Lower lobe of right lung (tissue), 2 donors: ENCODE measurements around the gene HACE1. TPM values are rescaled to one million over a fixed set of nuclear protein-coding genes. Genes with fewer than 3 reads are reported as not detected.
A peak's percentile ranks its signal among the peaks of the same experiment; 100 is the strongest.
"Not testable (repeated sequence)": the region's sequence is repeated elsewhere in the genome, so short reads cannot be mapped to it uniquely, and the experiment has no call there.

Experiments
- ATAC-seq, 2 donors: fragments of 200-7000 bp; cut with Tn5 transposase; one replicate each; pipeline ENCODE4 v1.9.1; 2020 to 2022; ENCODE audit warnings: mild to moderate bottlenecking in 2 of 2, moderate library complexity in 2 of 2
- DNase-seq: peaks from one replicate; pipeline ENCODE4 v3.0.0-alpha.2; 2020
- H3K27ac ChIP-seq: fragments of 200-600 bp; one replicate; pipeline ENCODE4 v1.8.0; 2022
- H3K27me3 ChIP-seq: fragments of 200-600 bp; one replicate; pipeline ENCODE4 v1.8.0; 2022; ENCODE audit warnings: low read depth
- H3K36me3 ChIP-seq: fragments of 200-600 bp; one replicate; pipeline ENCODE4 v1.8.0; 2022; ENCODE audit warnings: mild to moderate bottlenecking
- H3K4me1 ChIP-seq: fragments of 200-600 bp; one replicate; pipeline ENCODE4 v1.8.0; 2022
- H3K4me3 ChIP-seq: fragments of 200-600 bp; one replicate; pipeline ENCODE4 v1.8.0; 2022; ENCODE audit warnings: mild to moderate bottlenecking
- H3K9me3 ChIP-seq: fragments of 200-600 bp; one replicate; pipeline ENCODE4 v1.8.0; 2022
- CTCF ChIP-seq: fragments of 200-600 bp; IDR thresholded peaks from one replicate; pipeline ENCODE4 v1.8.0; 2022; ENCODE audit warnings: antibody characterized with exemption, mild to moderate bottlenecking
- intact Hi-C: fragments of 100-400 bp; cut with DNase I; formaldehyde crosslinking; loops from one replicate; pipeline ENCODE4 v1.11.0; 2022
- long read RNA-seq: library from polyadenylated mRNA; unstranded; transcript quantifications from one replicate; pipeline ENCODE4 v2.0.0, GENCODE V29; 2021
- total RNA-seq: library from RNA; stranded (reverse); fragmentation: NEBNext Ultra II Directional; extraction: Animal tissue kit (Norgen Biotek cat#: 25700); gene quantifications from one replicate; pipeline ENCODE4 v1.2.1, GENCODE V29; 2021
- donor health status: DM: no; HTN: yes; CAD: no; lungs with severe emphysema.

Gene HACE1
- total RNA-seq = 11.5 TPM
- long read RNA-seq, full-length matches to known transcripts = 4 of 11 reads
- long read RNA-seq, partial matches to known transcripts = 1 of 11 reads
- long read RNA-seq, other reads (novel, unspliced or antisense) = 6 of 11 reads

- Histone ChIP-seq H3K4me3 (peak within 1 kb of the TSS; percentile 95), H3K9me3 (no peaks in the 10 kb centered on the region), H3K27ac (peak within 1 kb of the TSS; percentile 83), H3K4me1 (peaks cover 7% of the 10 kb centered on the region), H3K27me3 (no peaks in the 10 kb centered on the region), H3K36me3 (no peaks in the 10 kb centered on the region)
- ATAC-seq (peak; percentile 99 to 100), DNase-seq (peak; percentile 94)
- peak; percentile 38 for TF ChIP-seq CTCF
- intact Hi-C loops = no loop called here
These were observed at the start of gene HACE1 for GRCh38 chr6:104859225-104860146. Gene HACE1 (minus strand): TSS chr6:104859919. CDS start chr6:104859642, 277 bp downstream.

GRCh38 chr6:104908888-104909525, 49.3 kb upstream of the HACE1 start:
- Histone ChIP-seq H3K27ac (no peak overlapping the region), H3K36me3 (no peaks in the 10 kb centered on the region), H3K27me3 (no peaks in the 10 kb centered on the region), H3K4me3 (no peak overlapping the region), H3K9me3 (no peaks in the 10 kb centered on the region), H3K4me1 (no peaks in the 10 kb centered on the region)
- DNase-seq (no peak), ATAC-seq (no peak)
- TF ChIP-seq CTCF = no peak
- intact Hi-C loops = no loop called here

- no peak for TF ChIP-seq CTCF
- DNase-seq (no peak), ATAC-seq (no peak)
- intact Hi-C loops = no loop called here
- Histone ChIP-seq H3K4me1 (no peaks in the 10 kb centered on the region), H3K27me3 (no peaks in the 10 kb centered on the region), H3K9me3 (no peaks in the 10 kb centered on the region), H3K27ac (no peak overlapping the region), H3K36me3 (no peaks in the 10 kb centered on the region), H3K4me3 (no peak overlapping the region)
These were observed 48.5 kb upstream of the HACE1 start for GRCh38 chr6:104908031-104908887.

GRCh38 chr6:104898893-104899292, 39.2 kb upstream of the HACE1 start:
- H3K36me3 ChIP-seq, H3K27ac ChIP-seq, intact Hi-C loops, H3K27me3 ChIP-seq, H3K9me3 ChIP-seq, H3K4me1 ChIP-seq, H3K4me3 ChIP-seq, DNase-seq, ATAC-seq: not testable (repeated sequence)

GRCh38 chr6:104896914-104897313, 37.2 kb upstream of the HACE1 start:
- no peak for TF ChIP-seq CTCF
- H3K9me3 ChIP-seq = no peaks in the 10 kb centered on the region
- no peak for ATAC-seq
- H3K27me3 ChIP-seq = peaks cover 6% of the 10 kb centered on the region
- H3K4me3 ChIP-seq = no peak overlapping the region
- intact Hi-C loops = no loop called here
- H3K27ac ChIP-seq = no peak overlapping the region
- no peaks in the 10 kb centered on the region for H3K36me3 ChIP-seq
- H3K4me1 ChIP-seq = no peaks in the 10 kb centered on the region
- no peak for DNase-seq
